Neural progenitor cell (in vitro differentiated cells): Measurements from ENCODE around the gene KIAA0825. TPM values are rescaled to one million over a fixed set of nuclear protein-coding genes. Genes with fewer than 3 reads are reported as not detected.

ENCODE experiments used
- DNase-seq: peaks from one replicate; pipeline ENCODE4 v3.0.0-alpha.2; 2016; ENCODE audit warnings: low spot score
- H2AFZ ChIP-seq: fragments of 200-600 bp; sonication (generic); replicated peaks from 2 replicates; pipeline ENCODE4 v1.6.1; 2016; ENCODE audit warnings: antibody characterized with exemption
- H3F3A ChIP-seq: fragments of 200-600 bp; sonication (generic); 2 replicates; pipeline ENCODE4 v1.6.1; 2016; ENCODE audit warnings: antibody characterized with exemption, low read depth
- H3K27ac ChIP-seq: fragments of 200-600 bp; sonication (generic); 2 replicates; pipeline ENCODE4 v1.5.1; 2016; ENCODE audit warnings: mild to moderate bottlenecking
- H3K27me3 ChIP-seq: fragments of 200-600 bp; sonication (generic); 2 replicates; pipeline ENCODE4 v1.6.1; 2016; ENCODE audit warnings: mild to moderate bottlenecking, moderate library complexity
- H3K36me3 ChIP-seq: fragments of 200-600 bp; sonication (generic); 2 replicates; pipeline ENCODE4 v1.5.1; 2016
- H3K4me1 ChIP-seq: fragments of 200-600 bp; sonication (generic); 2 replicates; pipeline ENCODE4 v1.6.1; 2016; ENCODE audit warnings: mixed run types
- H3K4me2 ChIP-seq: fragments of 200-600 bp; sonication (generic); 2 replicates; pipeline ENCODE4 v1.6.1; 2016
- H3K4me3 ChIP-seq: fragments of 200-600 bp; sonication (generic); 2 replicates; pipeline ENCODE4 v1.5.1; 2016
- H3K79me2 ChIP-seq: fragments of 200-600 bp; sonication (generic); 2 replicates; pipeline ENCODE4 v1.6.1; 2016; ENCODE audit warnings: low read depth
- H3K9ac ChIP-seq: fragments of 200-600 bp; sonication (generic); 2 replicates; pipeline ENCODE4 v1.6.1; 2016
- H3K9me3 ChIP-seq: fragments of 200-600 bp; sonication (generic); 2 replicates; pipeline ENCODE4 v1.5.1; 2016; ENCODE audit warnings: low read depth
- H4K20me1 ChIP-seq: fragments of 200-600 bp; sonication (generic); 2 replicates; pipeline ENCODE4 v1.6.1; 2016; ENCODE audit warnings: low read depth
- H3K27ac Mint-ChIP-seq: 3 replicates; pipeline ENCODE4 v1.8.0; 2021; ENCODE audit warnings: mixed read lengths
- H3K27me3 Mint-ChIP-seq: 2 replicates; pipeline ENCODE4 v1.8.0; 2022; ENCODE audit warnings: low read depth, mild to moderate bottlenecking, inconsistent platforms, moderate library complexity, mixed read lengths; ENCODE audit not compliant: insufficient read depth
- H3K36me3 Mint-ChIP-seq: 3 replicates; pipeline ENCODE4 v1.8.0; 2021; ENCODE audit warnings: mixed read lengths
- H3K4me1 Mint-ChIP-seq: 3 replicates; pipeline ENCODE4 v1.8.0; 2021; ENCODE audit warnings: mixed read lengths
- H3K4me3 Mint-ChIP-seq: 3 replicates; pipeline ENCODE4 v1.8.0; 2021; ENCODE audit warnings: mild to moderate bottlenecking, moderate library complexity, mixed read lengths
- H3K9me3 Mint-ChIP-seq: 3 replicates; pipeline ENCODE4 v1.8.0; 2020; ENCODE audit warnings: mixed read lengths
- CTCF ChIP-seq: fragments of 200-600 bp; sonication (generic); IDR thresholded peaks from 2 replicates; pipeline ENCODE4 v1.5.1; 2017; ENCODE audit warnings: antibody characterized with exemption, mild to moderate bottlenecking
- EZH2 ChIP-seq: fragments of 200-600 bp; sonication (generic); IDR thresholded peaks from 2 replicates; pipeline ENCODE4 v1.6.1; 2017; ENCODE audit warnings: antibody characterized with exemption, mild to moderate bottlenecking, moderate library complexity
- EZH2phosphoT487 ChIP-seq: fragments of 200-600 bp; sonication (generic); IDR thresholded peaks from 2 replicates; pipeline ENCODE4 v1.6.1; 2017; ENCODE audit warnings: antibody characterized with exemption
- total RNA-seq: library from RNA; depleted of rRNA; stranded (reverse); fragments of >200 nt; gene quantifications from 2 replicates; pipeline ENCODE4 v1.2.3, GENCODE V29; 2015; ENCODE audit warnings: low replicate concordance

The KIAA0825 gene
- total RNA-seq, 1 donor from 2014 or later: 3.7 TPM

- H3K36me3 ChIP-seq: no peaks in the 10 kb centered on the region
- no peak overlapping the region for H3K4me2 ChIP-seq
- Mint-ChIP-seq H3K4me1 (peaks cover 3% of the 10 kb centered on the region), H3K27ac (no peak overlapping the region), H3K36me3 (no peaks in the 10 kb centered on the region), H3K4me3 (no peak overlapping the region), H3K27me3 (no peaks in the 10 kb centered on the region), H3K9me3 (no peaks in the 10 kb centered on the region)
- no peaks in the 10 kb centered on the region for H3K9me3 ChIP-seq
- H4K20me1 ChIP-seq: no peaks in the 10 kb centered on the region
- no peak overlapping the region for H2AFZ ChIP-seq
- no peak for TF ChIP-seq EZH2
- no peak for TF ChIP-seq CTCF
- TF ChIP-seq EZH2phosphoT487: no peak
- H3K4me1 ChIP-seq: no peaks in the 10 kb centered on the region
- H3K27me3 ChIP-seq: no peaks in the 10 kb centered on the region
- no peak overlapping the region for H3K9ac ChIP-seq
- H3K4me3 ChIP-seq: no peak overlapping the region
- H3K79me2 ChIP-seq: no peaks in the 10 kb centered on the region
- H3K27ac ChIP-seq: no peak overlapping the region
- H3F3A ChIP-seq: no peaks in the 10 kb centered on the region
- DNase-seq: no peak
These were observed 154.7 kb downstream of the KIAA0825 start for GRCh38 chr5:94463739-94464138.

- Histone ChIP-seq H3K36me3 (no peaks in the 10 kb centered on the region), H3K27ac (no peak overlapping the region), H3K4me1 (no peaks in the 10 kb centered on the region), H2AFZ (no peak overlapping the region), H3K79me2 (no peaks in the 10 kb centered on the region), H3K9me3 (no peaks in the 10 kb centered on the region), H3K4me3 (no peak overlapping the region), H3K9ac (no peak overlapping the region), H3K27me3 (no peaks in the 10 kb centered on the region), H4K20me1 (no peaks in the 10 kb centered on the region), H3K4me2 (no peak overlapping the region), H3F3A (no peaks in the 10 kb centered on the region)
- no peak overlapping the region for H3K27ac Mint-ChIP-seq
- H3K4me1 Mint-ChIP-seq: peaks cover 3% of the 10 kb centered on the region
- TF ChIP-seq EZH2 (no peak), CTCF (no peak), EZH2phosphoT487 (no peak)
- no peaks in the 10 kb centered on the region for H3K27me3 Mint-ChIP-seq
- no peak overlapping the region for H3K4me3 Mint-ChIP-seq
- H3K36me3 Mint-ChIP-seq: no peaks in the 10 kb centered on the region
- DNase-seq: no peak
- H3K9me3 Mint-ChIP-seq: no peaks in the 10 kb centered on the region
These were observed 157.3 kb downstream of the KIAA0825 start for GRCh38 chr5:94461131-94461530.

GRCh38 chr5:94459915-94460314 lies 158.5 kb downstream of the KIAA0825 start:
- H3K4me3 Mint-ChIP-seq: no peak overlapping the region
- H3K36me3 ChIP-seq: no peaks in the 10 kb centered on the region
- no peaks in the 10 kb centered on the region for H4K20me1 ChIP-seq
- no peak for DNase-seq
- H3K27ac Mint-ChIP-seq: no peak overlapping the region
- no peak overlapping the region for H3K9ac ChIP-seq
- H2AFZ ChIP-seq: no peak overlapping the region
- no peaks in the 10 kb centered on the region for H3K27me3 Mint-ChIP-seq
- H3K79me2 ChIP-seq: no peaks in the 10 kb centered on the region
- no peaks in the 10 kb centered on the region for H3K9me3 Mint-ChIP-seq
- peaks cover 3% of the 10 kb centered on the region for H3K4me1 Mint-ChIP-seq
- no peak for TF ChIP-seq EZH2phosphoT487
- TF ChIP-seq CTCF: no peak
- TF ChIP-seq EZH2: no peak
- H3K36me3 Mint-ChIP-seq: no peaks in the 10 kb centered on the region
- H3K4me2 ChIP-seq: no peak overlapping the region
- no peaks in the 10 kb centered on the region for H3K27me3 ChIP-seq
- H3F3A ChIP-seq: no peaks in the 10 kb centered on the region
- no peak overlapping the region for H3K27ac ChIP-seq
- no peaks in the 10 kb centered on the region for H3K9me3 ChIP-seq
- no peak overlapping the region for H3K4me3 ChIP-seq
- H3K4me1 ChIP-seq: no peaks in the 10 kb centered on the region

- no peaks in the 10 kb centered on the region for H3K79me2 ChIP-seq
- no peaks in the 10 kb centered on the region for H3K9me3 ChIP-seq
- H3F3A ChIP-seq: no peaks in the 10 kb centered on the region
- no peak overlapping the region for H3K27ac ChIP-seq
- H3K4me3 ChIP-seq: no peak overlapping the region
- no peak overlapping the region for H3K4me3 Mint-ChIP-seq
- H3K9me3 Mint-ChIP-seq: no peaks in the 10 kb centered on the region
- no peaks in the 10 kb centered on the region for H3K27me3 ChIP-seq
- H3K36me3 Mint-ChIP-seq: no peaks in the 10 kb centered on the region
- H3K9ac ChIP-seq: no peak overlapping the region
- H3K4me2 ChIP-seq: no peak overlapping the region
- no peaks in the 10 kb centered on the region for H3K4me1 ChIP-seq
- no peak for DNase-seq
- TF ChIP-seq EZH2phosphoT487 (no peak), EZH2 (no peak), CTCF (no peak)
- H3K27me3 Mint-ChIP-seq: no peaks in the 10 kb centered on the region
- no peaks in the 10 kb centered on the region for H4K20me1 ChIP-seq
- no peaks in the 10 kb centered on the region for H3K36me3 ChIP-seq
- peaks cover 3% of the 10 kb centered on the region for H3K4me1 Mint-ChIP-seq
- H2AFZ ChIP-seq: no peak overlapping the region
- H3K27ac Mint-ChIP-seq: no peak overlapping the region
These were observed 160.6 kb downstream of the KIAA0825 start for GRCh38 chr5:94457788-94458187.
